Neural progenitor cell (in vitro differentiated cells): ENCODE measurements around the gene RARG. TPM values are rescaled to one million over a fixed set of nuclear protein-coding genes. Genes with fewer than 3 reads are reported as not detected.
A peak's percentile ranks its signal among the peaks of the same experiment; 100 is the strongest.

ENCODE experiments used
- DNase-seq: peaks from one replicate; pipeline ENCODE4 v3.0.0-alpha.2; 2016; ENCODE audit warnings: low spot score
- H2AFZ ChIP-seq: fragments of 200-600 bp; sonication (generic); replicated peaks from 2 replicates; pipeline ENCODE4 v1.6.1; 2016; ENCODE audit warnings: antibody characterized with exemption
- H3F3A ChIP-seq: fragments of 200-600 bp; sonication (generic); 2 replicates; pipeline ENCODE4 v1.6.1; 2016; ENCODE audit warnings: antibody characterized with exemption, low read depth
- H3K27ac ChIP-seq: fragments of 200-600 bp; sonication (generic); 2 replicates; pipeline ENCODE4 v1.5.1; 2016; ENCODE audit warnings: mild to moderate bottlenecking
- H3K27me3 ChIP-seq: fragments of 200-600 bp; sonication (generic); 2 replicates; pipeline ENCODE4 v1.6.1; 2016; ENCODE audit warnings: mild to moderate bottlenecking, moderate library complexity
- H3K36me3 ChIP-seq: fragments of 200-600 bp; sonication (generic); 2 replicates; pipeline ENCODE4 v1.5.1; 2016
- H3K4me1 ChIP-seq: fragments of 200-600 bp; sonication (generic); 2 replicates; pipeline ENCODE4 v1.6.1; 2016; ENCODE audit warnings: mixed run types
- H3K4me2 ChIP-seq: fragments of 200-600 bp; sonication (generic); 2 replicates; pipeline ENCODE4 v1.6.1; 2016
- H3K4me3 ChIP-seq: fragments of 200-600 bp; sonication (generic); 2 replicates; pipeline ENCODE4 v1.5.1; 2016
- H3K79me2 ChIP-seq: fragments of 200-600 bp; sonication (generic); 2 replicates; pipeline ENCODE4 v1.6.1; 2016; ENCODE audit warnings: low read depth
- H3K9ac ChIP-seq: fragments of 200-600 bp; sonication (generic); 2 replicates; pipeline ENCODE4 v1.6.1; 2016
- H3K9me3 ChIP-seq: fragments of 200-600 bp; sonication (generic); 2 replicates; pipeline ENCODE4 v1.5.1; 2016; ENCODE audit warnings: low read depth
- H4K20me1 ChIP-seq: fragments of 200-600 bp; sonication (generic); 2 replicates; pipeline ENCODE4 v1.6.1; 2016; ENCODE audit warnings: low read depth
- H3K27ac Mint-ChIP-seq: 3 replicates; pipeline ENCODE4 v1.8.0; 2021; ENCODE audit warnings: mixed read lengths
- H3K27me3 Mint-ChIP-seq: 2 replicates; pipeline ENCODE4 v1.8.0; 2022; ENCODE audit warnings: low read depth, mild to moderate bottlenecking, inconsistent platforms, moderate library complexity, mixed read lengths; ENCODE audit not compliant: insufficient read depth
- H3K36me3 Mint-ChIP-seq: 3 replicates; pipeline ENCODE4 v1.8.0; 2021; ENCODE audit warnings: mixed read lengths
- H3K4me1 Mint-ChIP-seq: 3 replicates; pipeline ENCODE4 v1.8.0; 2021; ENCODE audit warnings: mixed read lengths
- H3K4me3 Mint-ChIP-seq: 3 replicates; pipeline ENCODE4 v1.8.0; 2021; ENCODE audit warnings: mild to moderate bottlenecking, moderate library complexity, mixed read lengths
- H3K9me3 Mint-ChIP-seq: 3 replicates; pipeline ENCODE4 v1.8.0; 2020; ENCODE audit warnings: mixed read lengths
- CTCF ChIP-seq: fragments of 200-600 bp; sonication (generic); IDR thresholded peaks from 2 replicates; pipeline ENCODE4 v1.5.1; 2017; ENCODE audit warnings: antibody characterized with exemption, mild to moderate bottlenecking
- EZH2 ChIP-seq: fragments of 200-600 bp; sonication (generic); IDR thresholded peaks from 2 replicates; pipeline ENCODE4 v1.6.1; 2017; ENCODE audit warnings: antibody characterized with exemption, mild to moderate bottlenecking, moderate library complexity
- EZH2phosphoT487 ChIP-seq: fragments of 200-600 bp; sonication (generic); IDR thresholded peaks from 2 replicates; pipeline ENCODE4 v1.6.1; 2017; ENCODE audit warnings: antibody characterized with exemption
- total RNA-seq: library from RNA; depleted of rRNA; stranded (reverse); fragments of >200 nt; gene quantifications from 2 replicates; pipeline ENCODE4 v1.2.3, GENCODE V29; 2015; ENCODE audit warnings: low replicate concordance

The RARG gene
- total RNA-seq, 1 donor from 2014 or later = 17.0 TPM

- peaks cover 8% of the 10 kb centered on the region for H3K79me2 ChIP-seq
- H3K27me3 ChIP-seq = peaks cover 7% of the 10 kb centered on the region
- peaks cover 2% of the 10 kb centered on the region for H3K36me3 Mint-ChIP-seq
- H3K4me1 ChIP-seq = peaks cover 45% of the 10 kb centered on the region
- no peaks in the 10 kb centered on the region for H3K9me3 Mint-ChIP-seq
- peak overlapping the region; percentile 77 for H3K4me2 ChIP-seq
- DNase-seq = peak; percentile 70
- no peaks in the 10 kb centered on the region for H3K36me3 ChIP-seq
- H2AFZ ChIP-seq = no peak overlapping the region
- no peaks in the 10 kb centered on the region for H3K9me3 ChIP-seq
- no peaks in the 10 kb centered on the region for H4K20me1 ChIP-seq
- peaks cover 19% of the 10 kb centered on the region for H3K27me3 Mint-ChIP-seq
- H3K27ac ChIP-seq = no peak overlapping the region
- no peak overlapping the region for H3K4me3 ChIP-seq
- peak overlapping the region; percentile 77 for H3K27ac Mint-ChIP-seq
- TF ChIP-seq EZH2phosphoT487 (no peak), CTCF (peak; percentile 50)
- H3F3A ChIP-seq = peaks cover 63% of the 10 kb centered on the region
- peaks cover 47% of the 10 kb centered on the region for H3K4me1 Mint-ChIP-seq
- H3K4me3 Mint-ChIP-seq = peak overlapping the region; percentile 59
- no peak overlapping the region for H3K9ac ChIP-seq
These were observed 7.7 kb downstream of the RARG start for GRCh38 chr12:53224061-53224896.

- no peak overlapping the region for H3K9ac ChIP-seq
- H3K36me3 ChIP-seq = no peaks in the 10 kb centered on the region
- Mint-ChIP-seq H3K4me3 (peak overlapping the region; percentile 77), H3K4me1 (peaks cover 52% of the 10 kb centered on the region), H3K36me3 (peaks cover 2% of the 10 kb centered on the region), H3K9me3 (no peaks in the 10 kb centered on the region), H3K27ac (peak overlapping the region; percentile 77), H3K27me3 (peaks cover 23% of the 10 kb centered on the region)
- no peaks in the 10 kb centered on the region for H3K9me3 ChIP-seq
- peaks cover 52% of the 10 kb centered on the region for H3K4me1 ChIP-seq
- peak; percentile 50 for DNase-seq
- no peaks in the 10 kb centered on the region for H4K20me1 ChIP-seq
- peak overlapping the region; percentile 77 for H3K4me2 ChIP-seq
- H3K27me3 ChIP-seq = peaks cover 15% of the 10 kb centered on the region
- H3F3A ChIP-seq = peaks cover 69% of the 10 kb centered on the region
- H2AFZ ChIP-seq = no peak overlapping the region
- H3K4me3 ChIP-seq = no peak overlapping the region
- TF ChIP-seq EZH2 (no peak), CTCF (no peak), EZH2phosphoT487 (no peak)
- H3K27ac ChIP-seq = no peak overlapping the region
- H3K79me2 ChIP-seq = peaks cover 15% of the 10 kb centered on the region
These were observed 8.5 kb downstream of the RARG start for GRCh38 chr12:53223389-53224060.

- Mint-ChIP-seq H3K27ac (no peak overlapping the region), H3K36me3 (peaks cover 2% of the 10 kb centered on the region), H3K4me1 (peaks cover 56% of the 10 kb centered on the region), H3K27me3 (peaks cover 28% of the 10 kb centered on the region), H3K9me3 (no peaks in the 10 kb centered on the region), H3K4me3 (peak overlapping the region; percentile 77)
- no peak overlapping the region for H3K27ac ChIP-seq
- TF ChIP-seq CTCF = no peak
- TF ChIP-seq EZH2 = no peak
- TF ChIP-seq EZH2phosphoT487 = no peak
- peaks cover 20% of the 10 kb centered on the region for H3K79me2 ChIP-seq
- H4K20me1 ChIP-seq = no peaks in the 10 kb centered on the region
- H2AFZ ChIP-seq = no peak overlapping the region
- peaks cover 76% of the 10 kb centered on the region for H3F3A ChIP-seq
- H3K27me3 ChIP-seq = peaks cover 16% of the 10 kb centered on the region
- H3K4me1 ChIP-seq = peaks cover 59% of the 10 kb centered on the region
- H3K36me3 ChIP-seq = no peaks in the 10 kb centered on the region
- no peak overlapping the region for H3K4me3 ChIP-seq
- peak overlapping the region; percentile 77 for H3K4me2 ChIP-seq
- no peak overlapping the region for H3K9ac ChIP-seq
- H3K9me3 ChIP-seq = no peaks in the 10 kb centered on the region
- no peak for DNase-seq
These were observed 9.2 kb downstream of the RARG start for GRCh38 chr12:53222806-53223261.
